Choroid plexus epithelial cell (primary cell): ENCODE results near the gene TPD52L1.
"Not testable (repeated sequence)": the region's sequence is repeated elsewhere in the genome, so short reads cannot be mapped to it uniquely, and the experiment has no call there.

ENCODE experiments used
- DNase-seq: peaks from one replicate; pipeline ENCODE4 v3.0.0-alpha.2; 2010; ENCODE audit warnings: low read depth
- H3K4me3 ChIP-seq: 2 replicates; pipeline ENCODE4 v1.5.1; 2011; ENCODE audit warnings: low read depth, mild to moderate bottlenecking, control low read depth, low read length, moderate library complexity
- TF ChIP-seq, protein P1 (sequence below): conservative IDR thresholded peaks from 2 replicates; pipeline ENCODE4 v1.5.1; 2011; ENCODE audit warnings: low read depth, mild to moderate bottlenecking, control low read depth, inconsistent platforms, low read length, moderate library complexity

Gene TPD52L1

DNA sequence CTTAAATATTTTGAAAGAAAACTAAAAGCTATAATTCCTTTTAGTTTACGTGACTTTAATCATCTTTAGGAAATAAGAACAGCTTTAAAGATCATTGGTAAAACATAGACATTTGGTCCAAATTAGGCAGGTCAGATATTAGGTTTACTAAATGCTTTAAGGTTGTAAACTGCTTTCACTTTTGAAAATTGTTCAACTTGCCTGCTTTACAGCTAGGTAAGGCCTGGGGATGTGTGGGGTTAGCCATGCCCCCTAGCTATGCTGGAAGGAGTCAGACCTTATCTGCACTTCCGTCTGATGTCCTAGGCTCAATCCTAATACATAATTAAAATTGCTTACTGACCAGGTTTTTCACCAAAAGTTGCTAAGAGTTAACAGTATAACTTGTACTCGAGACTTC, 30.5 kb upstream of the TPD52L1 start:
- TF ChIP-seq, protein P1, sequence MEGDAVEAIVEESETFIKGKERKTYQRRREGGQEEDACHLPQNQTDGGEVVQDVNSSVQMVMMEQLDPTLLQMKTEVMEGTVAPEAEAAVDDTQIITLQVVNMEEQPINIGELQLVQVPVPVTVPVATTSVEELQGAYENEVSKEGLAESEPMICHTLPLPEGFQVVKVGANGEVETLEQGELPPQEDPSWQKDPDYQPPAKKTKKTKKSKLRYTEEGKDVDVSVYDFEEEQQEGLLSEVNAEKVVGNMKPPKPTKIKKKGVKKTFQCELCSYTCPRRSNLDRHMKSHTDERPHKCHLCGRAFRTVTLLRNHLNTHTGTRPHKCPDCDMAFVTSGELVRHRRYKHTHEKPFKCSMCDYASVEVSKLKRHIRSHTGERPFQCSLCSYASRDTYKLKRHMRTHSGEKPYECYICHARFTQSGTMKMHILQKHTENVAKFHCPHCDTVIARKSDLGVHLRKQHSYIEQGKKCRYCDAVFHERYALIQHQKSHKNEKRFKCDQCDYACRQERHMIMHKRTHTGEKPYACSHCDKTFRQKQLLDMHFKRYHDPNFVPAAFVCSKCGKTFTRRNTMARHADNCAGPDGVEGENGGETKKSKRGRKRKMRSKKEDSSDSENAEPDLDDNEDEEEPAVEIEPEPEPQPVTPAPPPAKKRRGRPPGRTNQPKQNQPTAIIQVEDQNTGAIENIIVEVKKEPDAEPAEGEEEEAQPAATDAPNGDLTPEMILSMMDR = no peak
- no peak for DNase-seq
- H3K4me3 ChIP-seq = no peak overlapping the region

DNA sequence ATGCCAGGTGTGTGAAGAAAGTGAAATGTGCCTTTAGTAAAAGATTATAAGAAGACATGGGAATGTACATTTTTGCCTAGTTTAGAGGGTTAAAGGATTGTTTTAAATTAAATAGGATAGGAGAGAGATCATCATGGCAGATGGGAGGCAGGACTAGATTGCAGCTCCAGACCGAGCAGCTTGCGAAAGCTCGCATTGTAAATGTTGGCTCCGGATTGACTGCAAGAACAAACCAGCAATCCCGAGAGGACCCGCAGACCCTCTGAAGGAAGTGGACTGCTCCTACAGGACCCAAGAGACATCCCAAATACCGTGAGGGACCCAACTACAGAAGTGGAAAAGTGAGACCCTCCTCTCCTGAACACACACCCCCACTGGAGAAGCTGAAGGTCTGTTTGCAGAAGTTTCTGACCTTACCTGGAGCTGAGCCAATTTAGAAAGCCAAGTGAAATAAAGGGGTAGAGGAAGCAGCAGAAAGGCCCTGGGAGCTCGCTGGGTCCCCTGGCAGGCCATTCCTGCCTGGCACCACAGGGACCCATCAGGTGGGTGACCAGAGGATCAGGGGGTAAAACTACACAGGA, 30.0 kb upstream of the TPD52L1 start:
- H3K4me3 ChIP-seq = no peak overlapping the region
- DNase-seq = peak; percentile 66
- TF ChIP-seq, protein P1 = no peak

DNA sequence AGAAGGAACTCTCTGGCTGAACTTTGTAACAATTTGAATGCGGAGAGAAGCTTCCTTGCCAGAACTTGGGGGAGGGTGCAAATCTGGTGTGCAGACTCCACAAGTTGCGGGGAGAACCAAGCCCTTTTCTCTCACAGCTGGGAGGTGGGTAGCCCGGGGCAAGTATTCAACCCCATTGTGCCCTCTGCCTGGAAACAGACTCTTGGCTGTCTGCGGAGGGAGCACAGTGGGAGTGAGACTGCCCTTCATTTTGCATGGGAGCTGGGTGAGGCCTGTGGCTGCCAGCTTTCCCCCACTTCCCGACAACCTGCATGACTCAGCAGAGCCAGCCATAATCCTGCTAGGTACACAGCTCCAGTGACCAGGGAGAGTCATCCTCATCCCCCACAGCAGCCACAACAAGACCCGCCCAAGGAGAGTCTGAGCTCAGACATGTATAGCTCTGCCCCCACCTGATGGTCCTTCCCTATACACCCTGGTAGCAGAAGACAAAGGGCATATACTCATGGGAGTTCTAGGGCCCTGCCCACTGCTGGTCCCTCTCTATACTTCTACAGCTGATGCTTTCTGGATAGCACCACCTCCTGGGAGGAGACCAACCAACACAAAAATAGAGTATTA, 29.4 kb upstream of the TPD52L1 start:
- DNase-seq = peak; percentile 29
- H3K4me3 ChIP-seq = no peak overlapping the region
- TF ChIP-seq, protein P1 = peak; percentile 18

DNA sequence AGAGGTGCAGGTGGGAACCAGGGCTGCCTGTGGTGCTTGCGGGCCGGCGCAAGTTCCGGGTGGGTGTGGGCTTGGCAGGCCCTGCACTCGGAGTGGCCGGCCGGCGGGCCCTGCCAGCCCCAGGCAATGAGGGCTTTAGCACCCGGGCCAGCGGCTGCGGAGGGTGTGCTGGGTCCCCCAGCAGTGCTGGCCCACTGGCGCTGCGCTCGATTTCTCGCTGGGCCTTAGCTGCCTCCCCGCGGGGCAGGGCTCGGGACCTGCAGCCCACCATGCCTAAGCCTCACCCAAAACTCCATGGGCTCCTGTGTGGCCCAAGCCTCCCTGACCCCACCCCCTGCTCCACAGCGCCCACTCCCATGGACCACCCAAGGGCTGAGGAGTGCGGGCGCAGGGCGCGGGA, 27.7 kb upstream of the TPD52L1 start:
- not testable (repeated sequence) for DNase-seq, H3K4me3 ChIP-seq

DNA sequence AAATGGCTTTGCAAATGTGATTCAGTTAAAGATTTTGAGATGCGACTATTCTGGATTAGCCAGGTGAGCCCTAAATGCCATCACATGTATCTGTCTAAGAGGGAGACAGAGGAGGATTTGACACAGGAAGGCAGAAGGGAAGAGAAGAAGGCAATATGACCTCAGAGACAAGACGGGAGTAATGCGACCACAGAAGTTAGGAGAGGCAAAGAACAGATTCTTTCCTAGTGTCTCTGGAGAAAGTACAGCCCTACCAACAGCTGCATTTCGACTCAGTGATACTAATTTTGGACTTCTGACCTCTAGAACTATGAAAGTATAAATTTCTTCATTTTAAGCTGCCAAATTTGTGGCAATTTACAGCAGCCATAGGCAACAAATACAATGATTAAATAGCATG, 24.2 kb upstream of the TPD52L1 start:
- TF ChIP-seq, protein P1 = no peak
- no peak for DNase-seq
- no peak overlapping the region for H3K4me3 ChIP-seq

DNA sequence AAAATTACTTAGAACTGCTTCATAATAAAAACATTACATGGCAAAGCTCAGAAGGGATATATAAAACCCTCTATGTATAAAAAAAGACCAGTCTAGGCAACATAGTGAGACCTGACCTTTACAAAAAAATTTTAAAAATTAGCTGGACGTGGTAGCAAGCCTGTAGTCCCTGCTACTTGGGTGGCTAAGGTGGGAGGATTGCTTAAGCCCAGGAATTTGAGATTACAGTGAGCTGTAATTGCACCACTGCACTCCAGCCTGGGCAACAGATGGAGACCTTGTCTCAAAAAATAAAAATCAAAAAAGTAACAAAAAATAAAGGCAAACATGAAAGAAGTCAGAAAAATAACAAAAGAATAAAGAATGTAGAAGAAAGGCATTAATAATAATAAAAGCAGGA, 21.5 kb upstream of the TPD52L1 start:
- TF ChIP-seq, protein P1 = no peak
- peak; percentile 43 for DNase-seq
- H3K4me3 ChIP-seq = no peak overlapping the region

DNA sequence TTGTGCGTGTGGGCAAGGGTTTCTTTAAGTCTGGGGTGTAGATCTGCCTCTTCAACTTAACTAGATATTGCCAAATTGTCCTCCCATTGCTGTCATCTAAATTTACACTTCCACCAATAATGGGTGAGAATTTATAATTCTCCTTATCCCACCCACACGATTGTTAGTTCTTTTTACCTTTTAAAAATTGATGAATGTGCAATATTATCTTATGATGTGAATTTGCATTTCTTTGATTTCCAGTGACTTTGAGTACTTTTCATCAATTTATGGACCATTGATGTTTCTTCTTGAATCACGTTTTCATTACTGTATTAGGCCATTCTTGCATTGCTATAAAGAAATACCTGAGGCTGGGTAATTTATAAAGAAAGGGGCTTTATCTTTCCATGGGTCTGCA, 17.2 kb upstream of the TPD52L1 start:
- TF ChIP-seq, protein P1 = no peak

More for the DNA sequence above, 17.2 kb upstream of the TPD52L1 start:
- no peak for DNase-seq
- no peak overlapping the region for H3K4me3 ChIP-seq
